ENCODE measurements around the gene GPR183.

- TF ChIP-seq POLR2A (IDR thresholded peaks at IDR 0.05; ENCODE audit: low read length) (no peak), GATA1 (IDR thresholded peaks at IDR 0.05; ENCODE audit: low read depth, low read length) (no peak)
Measured at GRCh38 chr13:99311748-99312492, 4.7 kb upstream of the GPR183 start.
